ENCODE data around the gene SLC5A5.

SLC5A5 gene

GRCh38 chr19:17832443-17833208 is 39.1 kb upstream of the SLC5A5 start:
- TF ChIP-seq CTCF (IDR thresholded peaks at IDR 0.05; ENCODE audit: control extremely low read depth, extremely low read depth, low read depth, missing control alignments): no peak
- ChIA-PET POLR2A (no interaction called here), CTCF (interaction anchor here (0.7 kb wide), 1 partner anchor 27 kb away, joined by 3 read pairs; the partner anchor contains the start of gene RPL18A)
- no peak for DNase-seq (ENCODE audit: extremely low spot score)

- ChIA-PET POLR2A (no interaction called here), CTCF (interaction anchor here (1.1 to 1.3 kb wide), 2 partner anchors 20 to 80 kb away, joined by 4 read pairs; no protein-coding TSS in a partner anchor)
- no peak for DNase-seq (ENCODE audit: extremely low spot score)
- TF ChIP-seq CTCF (IDR thresholded peaks at IDR 0.05; ENCODE audit: control extremely low read depth, extremely low read depth, low read depth, missing control alignments): no peak
Measured at GRCh38 chr19:17834350-17835181, 37.2 kb upstream of the SLC5A5 start.

GRCh38 chr19:17835182-17836006 is 36.4 kb upstream of the SLC5A5 start:
- POLR2A ChIA-PET: no interaction called here
- no peak for DNase-seq (ENCODE audit: extremely low spot score)
- TF ChIP-seq CTCF (IDR thresholded peaks at IDR 0.05; ENCODE audit: control extremely low read depth, extremely low read depth, low read depth, missing control alignments): no peak
- CTCF ChIA-PET: no interaction called here

GRCh38 chr19:17836530-17836929 is 35.2 kb upstream of the SLC5A5 start:
- POLR2A ChIA-PET: no interaction called here
- no peak for DNase-seq (ENCODE audit: extremely low spot score)
- no peak for TF ChIP-seq CTCF (IDR thresholded peaks at IDR 0.05; ENCODE audit: control extremely low read depth, extremely low read depth, low read depth, missing control alignments)

GRCh38 chr19:17837972-17838371 is 33.8 kb upstream of the SLC5A5 start:
- POLR2A ChIA-PET: no interaction called here
- no peak for DNase-seq (ENCODE audit: extremely low spot score)
- CTCF ChIA-PET: no interaction called here
- no peak for TF ChIP-seq CTCF (IDR thresholded peaks at IDR 0.05; ENCODE audit: control extremely low read depth, extremely low read depth, low read depth, missing control alignments)

More at GRCh38 chr19:17836530-17836929, 35.2 kb upstream of the SLC5A5 start:
- CTCF ChIA-PET: no interaction called here

- CTCF ChIA-PET: interaction anchor here (0.9 kb wide), 1 partner anchor 20 kb away, joined by 3 read pairs; the partner anchor contains the start of gene RPL18A
- no peak for TF ChIP-seq CTCF (IDR thresholded peaks at IDR 0.05; ENCODE audit: control extremely low read depth, extremely low read depth, low read depth, missing control alignments)
- POLR2A ChIA-PET: no interaction called here
- DNase-seq (ENCODE audit: extremely low spot score): no peak
Measured at GRCh38 chr19:17840019-17840418, 31.7 kb upstream of the SLC5A5 start.

Measured in GM10248 (cell line).